ENCODE data around the gene PLXNA4. TPM values are rescaled to one million over a fixed set of nuclear protein-coding genes. Genes with fewer than 3 reads are reported as not detected.

Gene PLXNA4
- polyA plus RNA-seq, 2 of the 4 experiments (the other 2 are of a cell fraction): 0.12 to 0.34 TPM

DNA sequence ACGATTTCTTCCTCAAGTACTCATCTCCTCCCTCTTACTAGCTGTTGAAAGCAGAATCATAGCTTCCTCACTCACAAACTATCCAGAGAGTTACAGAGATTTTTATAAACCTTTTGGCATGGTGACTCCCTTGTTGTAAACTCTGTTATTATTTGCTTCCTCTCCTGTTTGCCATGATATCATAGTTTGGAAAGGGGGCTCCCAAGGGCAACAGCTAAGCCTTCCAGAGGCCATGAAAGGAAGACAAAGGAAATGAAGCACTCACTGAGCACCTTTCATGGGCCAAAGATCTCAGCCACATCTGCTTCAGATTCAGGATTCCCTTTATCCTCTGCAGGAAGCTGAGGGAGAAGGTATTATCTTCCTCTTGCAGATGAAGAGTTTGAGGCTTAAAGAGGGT lies 484.6 kb downstream of the PLXNA4 start:
- Histone ChIP-seq H3K4me3 (no peak overlapping the region), H3K9me3 (no peaks in the 10 kb centered on the region), H3K27ac (no peak overlapping the region), H3K4me2 (no peak overlapping the region), H3K4me1 (no peaks in the 10 kb centered on the region)
- ATAC-seq (no peak), FAIRE-seq (no peak), DNase-seq (ENCODE audit: low read depth in 1 of 2, low spot score in 1 of 2) (no peak)
- TF ChIP-seq ESRRA (IDR thresholded peaks at IDR 0.05; ENCODE audit: borderline replicate concordance, low read length): no peak
- TF ChIP-seq ZSCAN20 (CRISPR knock-in tag; IDR thresholded peaks at IDR 0.05): no peak
- no peak for TF ChIP-seq KDM5A (IDR thresholded peaks at IDR 0.05)
- no peak for TF ChIP-seq ZNF302 (CRISPR knock-in tag; IDR thresholded peaks at IDR 0.05)
- TF ChIP-seq SREBF2 (IDR thresholded peaks at IDR 0.05): no peak
- TF ChIP-seq MAFK (IDR thresholded peaks at IDR 0.05; ENCODE audit: partially characterized antibody): no peak
- TF ChIP-seq PHF8 (IDR thresholded peaks at IDR 0.05; ENCODE audit: borderline replicate concordance, low read depth): no peak
- no peak for TF ChIP-seq KDM1A (IDR thresholded peaks at IDR 0.05; ENCODE audit: low read depth)
- TF ChIP-seq ELK1 (IDR thresholded peaks at IDR 0.05; ENCODE audit: low read depth, low read length): no peak
- no peak for TF ChIP-seq POLR2AphosphoS2 (conservative IDR thresholded peaks at IDR 0.05; ENCODE audit: low read length)
- TF ChIP-seq FOXS1 (CRISPR knock-in tag; IDR thresholded peaks at IDR 0.05): no peak
- no peak for TF ChIP-seq RAD21 (conservative IDR thresholded peaks at IDR 0.05 in 1 of 2, IDR thresholded peaks at IDR 0.05 in 1 of 2)
- 38% methylated on average over 1 of the region's 1 CpG for WGBS (ENCODE audit: missing lambda C conversion rate)
- ChIA-PET CTCF (interaction anchor here (0.9 to 1.4 kb wide), 2 partner anchors 9 to 11 kb away, joined by 3 read pairs; no protein-coding TSS in a partner anchor), POLR2A (no interaction called here)

DNA sequence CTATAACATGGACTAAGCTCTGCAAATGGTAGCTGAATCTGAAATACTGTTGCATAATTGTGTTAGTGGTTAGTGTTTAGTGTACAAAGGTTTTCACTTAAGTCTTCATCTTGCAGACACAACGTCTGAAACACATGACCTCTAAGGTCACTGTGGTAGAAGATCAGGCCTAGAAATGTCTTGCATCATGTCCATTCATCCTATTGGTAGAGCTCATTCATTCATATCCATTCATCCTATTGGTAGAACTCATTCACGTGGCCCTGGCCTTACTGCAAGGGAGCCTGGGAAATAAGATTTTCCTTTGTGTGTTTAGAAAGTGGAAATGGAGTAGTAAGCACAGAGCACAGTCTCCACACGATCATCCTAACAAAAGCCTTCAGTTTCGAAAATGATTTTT lies 485.8 kb downstream of the PLXNA4 start:
- ATAC-seq: no peak
- FAIRE-seq: no peak
- ChIA-PET CTCF (interaction anchor here (1.1 kb wide), 1 partner anchor 145 kb away, joined by 4 read pairs; no protein-coding TSS in a partner anchor), POLR2A (no interaction called here)
- no peak overlapping the region for H3K27ac ChIP-seq
- no peaks in the 10 kb centered on the region for H3K4me1 ChIP-seq
- no peak overlapping the region for H3K4me3 ChIP-seq
- DNase-seq (ENCODE audit: low read depth in 1 of 2, low spot score in 1 of 2): no peak
- H3K9me3 ChIP-seq: no peaks in the 10 kb centered on the region
- WGBS (ENCODE audit: missing lambda C conversion rate): 54% methylated on average over 4 of the region's 4 CpGs
- no peak overlapping the region for H3K4me2 ChIP-seq
- TF ChIP-seq, protein P1, sequence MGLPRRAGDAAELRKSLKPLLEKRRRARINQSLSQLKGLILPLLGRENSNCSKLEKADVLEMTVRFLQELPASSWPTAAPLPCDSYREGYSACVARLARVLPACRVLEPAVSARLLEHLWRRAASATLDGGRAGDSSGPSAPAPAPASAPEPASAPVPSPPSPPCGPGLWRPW (IDR thresholded peaks at IDR 0.05): no peak
- no peak for TF ChIP-seq MAFK (IDR thresholded peaks at IDR 0.05; ENCODE audit: partially characterized antibody)
- TF ChIP-seq TFCP2L1 (CRISPR knock-in tag; IDR thresholded peaks at IDR 0.05): no peak
- no peak for TF ChIP-seq HDAC2 (IDR thresholded peaks at IDR 0.05)
- TF ChIP-seq NPAS2 (CRISPR knock-in tag; IDR thresholded peaks at IDR 0.05; ENCODE audit: borderline replicate concordance): no peak
- no peak for TF ChIP-seq CBX2 (IDR thresholded peaks at IDR 0.05; ENCODE audit: borderline replicate concordance, low read depth)
- TF ChIP-seq POLR2AphosphoS2 (conservative IDR thresholded peaks at IDR 0.05; ENCODE audit: low read length): no peak
- TF ChIP-seq, protein P2, sequence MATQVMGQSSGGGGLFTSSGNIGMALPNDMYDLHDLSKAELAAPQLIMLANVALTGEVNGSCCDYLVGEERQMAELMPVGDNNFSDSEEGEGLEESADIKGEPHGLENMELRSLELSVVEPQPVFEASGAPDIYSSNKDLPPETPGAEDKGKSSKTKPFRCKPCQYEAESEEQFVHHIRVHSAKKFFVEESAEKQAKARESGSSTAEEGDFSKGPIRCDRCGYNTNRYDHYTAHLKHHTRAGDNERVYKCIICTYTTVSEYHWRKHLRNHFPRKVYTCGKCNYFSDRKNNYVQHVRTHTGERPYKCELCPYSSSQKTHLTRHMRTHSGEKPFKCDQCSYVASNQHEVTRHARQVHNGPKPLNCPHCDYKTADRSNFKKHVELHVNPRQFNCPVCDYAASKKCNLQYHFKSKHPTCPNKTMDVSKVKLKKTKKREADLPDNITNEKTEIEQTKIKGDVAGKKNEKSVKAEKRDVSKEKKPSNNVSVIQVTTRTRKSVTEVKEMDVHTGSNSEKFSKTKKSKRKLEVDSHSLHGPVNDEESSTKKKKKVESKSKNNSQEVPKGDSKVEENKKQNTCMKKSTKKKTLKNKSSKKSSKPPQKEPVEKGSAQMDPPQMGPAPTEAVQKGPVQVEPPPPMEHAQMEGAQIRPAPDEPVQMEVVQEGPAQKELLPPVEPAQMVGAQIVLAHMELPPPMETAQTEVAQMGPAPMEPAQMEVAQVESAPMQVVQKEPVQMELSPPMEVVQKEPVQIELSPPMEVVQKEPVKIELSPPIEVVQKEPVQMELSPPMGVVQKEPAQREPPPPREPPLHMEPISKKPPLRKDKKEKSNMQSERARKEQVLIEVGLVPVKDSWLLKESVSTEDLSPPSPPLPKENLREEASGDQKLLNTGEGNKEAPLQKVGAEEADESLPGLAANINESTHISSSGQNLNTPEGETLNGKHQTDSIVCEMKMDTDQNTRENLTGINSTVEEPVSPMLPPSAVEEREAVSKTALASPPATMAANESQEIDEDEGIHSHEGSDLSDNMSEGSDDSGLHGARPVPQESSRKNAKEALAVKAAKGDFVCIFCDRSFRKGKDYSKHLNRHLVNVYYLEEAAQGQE (IDR thresholded peaks at IDR 0.05): no peak
- no peak for TF ChIP-seq SMC3 (IDR thresholded peaks at IDR 0.05)
- no peak for TF ChIP-seq RAD21 (conservative IDR thresholded peaks at IDR 0.05 in 1 of 2, IDR thresholded peaks at IDR 0.05 in 1 of 2)
- TF ChIP-seq ZC3H11A (IDR thresholded peaks at IDR 0.05): no peak
- TF ChIP-seq KDM5A (IDR thresholded peaks at IDR 0.05): no peak

Data from A549 (cell line).